Measurements from ENCODE around the gene ACTR5.

- no peak for TF ChIP-seq POLR2AphosphoS5 (IDR thresholded peaks at IDR 0.05; ENCODE audit: low read depth, low read length)
- no peak for TF ChIP-seq POLR2A (IDR thresholded peaks at IDR 0.05; ENCODE audit: low read depth, low read length)
These were observed 49.7 kb upstream of the ACTR5 start for GRCh38 chr20:38698541-38698940.

All from GM12892 (cell line).